AG09309 (cell line): ENCODE results near the gene C11orf16.

Experiments
- DNase-seq: peaks from one replicate; pipeline ENCODE4 v3.0.0-alpha.2; 2010; ENCODE audit warnings: low read depth
- H3K4me3 ChIP-seq: 2 replicates; pipeline ENCODE4 v1.5.1; 2011; ENCODE audit warnings: mild to moderate bottlenecking, low read depth, low read length, moderate library complexity; ENCODE audit not compliant: control insufficient read depth
- CTCF ChIP-seq: IDR thresholded peaks from 2 replicates; pipeline ENCODE4 v1.5.1; 2011; ENCODE audit warnings: mild to moderate bottlenecking, low read depth, low read length, inconsistent platforms; ENCODE audit not compliant: insufficient read depth, control insufficient read depth; ENCODE audit errors: missing control alignments

C11orf16 gene

GRCh38 chr11:8964324-8965320 lies 31.9 kb upstream of the C11orf16 start, which contains the start of gene TMEM9B:
TMEM9B (minus strand) TSS chr11:8964442; CDS start chr11:8964313, 129 bp downstream.
- no peak for TF ChIP-seq CTCF
- DNase-seq: peak; percentile 35

GRCh38 chr11:8963569-8964323 lies 31.0 kb upstream of the C11orf16 start:
- TF ChIP-seq CTCF: no peak
- DNase-seq: no peak
- H3K4me3 ChIP-seq: peak overlapping the region; percentile 66

More at GRCh38 chr11:8964324-8965320, 31.9 kb upstream of the C11orf16 start, which contains the start of gene TMEM9B:
- H3K4me3 ChIP-seq: peak within 1 kb of the TSS; percentile 66

GRCh38 chr11:8962841-8963240 lies 30.1 kb upstream of the C11orf16 start:
- no peak overlapping the region; the same call in 1 of the 2 replicates for H3K4me3 ChIP-seq
- TF ChIP-seq CTCF: no peak
- DNase-seq: no peak

- no peak for DNase-seq
- H3K4me3 ChIP-seq: no peak overlapping the region
- TF ChIP-seq CTCF: no peak
Observed at GRCh38 chr11:8961401-8961800, 28.7 kb upstream of the C11orf16 start.

GRCh38 chr11:8959546-8960166 lies 26.9 kb upstream of the C11orf16 start:
- no peak overlapping the region for H3K4me3 ChIP-seq
- peak; percentile 62 for DNase-seq
- TF ChIP-seq CTCF: peak; percentile 63

- DNase-seq: no peak
- no peak overlapping the region for H3K4me3 ChIP-seq
- no peak for TF ChIP-seq CTCF
Observed at GRCh38 chr11:8956860-8957259, 24.1 kb upstream of the C11orf16 start.
